HG02610 (cell line): ENCODE data around the gene LRMDA.

Experiments
- ATAC-seq: cut with Tn5 transposase; IDR thresholded peaks from one replicate; pipeline ENCODE4 v1.9.1; 2021; ENCODE audit warnings: mild to moderate bottlenecking, moderate library complexity; ENCODE audit not compliant: unreplicated experiment

The LRMDA gene

GRCh38 chr10:75967491-75967890 is 536.1 kb downstream of the LRMDA start:
- no peak for ATAC-seq

GRCh38 chr10:75969031-75969430 is 537.6 kb downstream of the LRMDA start:
- no peak for ATAC-seq

- ATAC-seq: no peak
Observed at GRCh38 chr10:75971402-75972211, 540.2 kb downstream of the LRMDA start.

GRCh38 chr10:75972491-75973276 is 541.3 kb downstream of the LRMDA start:
- ATAC-seq: no peak

GRCh38 chr10:75974080-75974479 is 542.7 kb downstream of the LRMDA start:
- ATAC-seq: no peak

- no peak for ATAC-seq
Observed at GRCh38 chr10:75976681-75977080, 545.3 kb downstream of the LRMDA start.

- no peak for ATAC-seq
Observed at GRCh38 chr10:75977139-75977538, 545.7 kb downstream of the LRMDA start.

- ATAC-seq: no peak
Observed at GRCh38 chr10:75978213-75978612, 546.8 kb downstream of the LRMDA start.

GRCh38 chr10:75980419-75981002 is 549.1 kb downstream of the LRMDA start:
- no peak for ATAC-seq

- no peak for ATAC-seq
Observed at GRCh38 chr10:75982611-75983369, 551.4 kb downstream of the LRMDA start.

GRCh38 chr10:75984067-75984466 is 552.6 kb downstream of the LRMDA start:
- ATAC-seq: no peak

GRCh38 chr10:75987616-75988015 is 556.2 kb downstream of the LRMDA start:
- ATAC-seq: no peak

- ATAC-seq: no peak
Observed at GRCh38 chr10:75994357-75995040, 563.1 kb downstream of the LRMDA start.

GRCh38 chr10:75995041-75995430 is 563.6 kb downstream of the LRMDA start:
- no peak for ATAC-seq

GRCh38 chr10:75995720-75996119 is 564.3 kb downstream of the LRMDA start:
- ATAC-seq: no peak

GRCh38 chr10:75999001-75999400 is 567.6 kb downstream of the LRMDA start:
- no peak for ATAC-seq

GRCh38 chr10:75999515-76000209 is 568.2 kb downstream of the LRMDA start:
- ATAC-seq: no peak

- ATAC-seq: no peak
Observed at GRCh38 chr10:76000550-76000949, 569.1 kb downstream of the LRMDA start.

GRCh38 chr10:76001019-76001418 is 569.6 kb downstream of the LRMDA start:
- ATAC-seq: no peak

GRCh38 chr10:76001461-76001860 is 570.0 kb downstream of the LRMDA start:
- ATAC-seq: no peak
